Smooth muscle cell of trachea (primary cell): ENCODE data around the gene SERPINA1. TPM values are rescaled to one million over a fixed set of nuclear protein-coding genes. Genes with fewer than 3 reads are reported as not detected.

Source experiments
- total RNA-seq: library from RNA; depleted of rRNA; stranded (reverse); fragments of >200 nt; gene quantifications from 2 replicates; pipeline ENCODE4 v1.2.1, GENCODE V29; 2014

The SERPINA1 gene
- total RNA-seq, result under 0.01 TPM in 1 of 2 replicates, not detected in the other

DNA sequence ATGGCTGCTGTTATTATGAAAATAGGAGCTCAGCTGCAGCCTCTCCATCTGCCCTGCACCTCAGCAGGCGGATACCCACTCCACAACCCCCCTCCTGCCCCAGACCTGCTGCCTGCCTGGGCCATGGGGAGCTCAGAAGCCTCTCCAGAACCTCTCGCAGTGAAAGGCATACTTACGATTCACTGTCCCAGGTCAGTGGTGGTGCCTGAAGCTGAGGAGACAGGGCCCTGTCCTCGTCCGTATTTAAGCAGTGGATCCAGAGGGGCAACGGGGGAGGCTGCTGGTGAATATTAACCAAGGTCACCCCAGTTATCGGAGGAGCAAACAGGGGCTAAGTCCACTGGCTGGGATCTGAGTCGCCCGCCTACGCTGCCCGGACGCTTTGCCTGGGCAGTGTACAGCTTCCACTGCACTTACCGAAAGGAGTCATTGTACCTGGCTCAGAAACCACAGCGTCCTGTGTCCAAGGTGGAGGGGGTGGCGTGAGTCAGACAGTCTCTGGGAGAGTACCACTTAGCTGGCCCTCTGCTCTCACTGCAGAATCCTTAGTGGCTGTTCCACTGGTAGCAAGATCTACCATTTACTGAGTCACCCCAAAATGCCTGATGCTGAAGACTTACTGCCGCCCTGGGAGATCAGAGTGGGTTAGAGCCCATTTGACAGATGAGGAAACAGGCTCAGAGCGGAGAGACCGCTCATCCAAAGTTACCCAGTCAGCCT is at the start of gene SERPINA1:
Gene SERPINA1, minus strand, starts transcription at position 219 of the 720 bp plus-strand sequence. CDS start 5,365 bp downstream, outside the sequence.

DNA sequence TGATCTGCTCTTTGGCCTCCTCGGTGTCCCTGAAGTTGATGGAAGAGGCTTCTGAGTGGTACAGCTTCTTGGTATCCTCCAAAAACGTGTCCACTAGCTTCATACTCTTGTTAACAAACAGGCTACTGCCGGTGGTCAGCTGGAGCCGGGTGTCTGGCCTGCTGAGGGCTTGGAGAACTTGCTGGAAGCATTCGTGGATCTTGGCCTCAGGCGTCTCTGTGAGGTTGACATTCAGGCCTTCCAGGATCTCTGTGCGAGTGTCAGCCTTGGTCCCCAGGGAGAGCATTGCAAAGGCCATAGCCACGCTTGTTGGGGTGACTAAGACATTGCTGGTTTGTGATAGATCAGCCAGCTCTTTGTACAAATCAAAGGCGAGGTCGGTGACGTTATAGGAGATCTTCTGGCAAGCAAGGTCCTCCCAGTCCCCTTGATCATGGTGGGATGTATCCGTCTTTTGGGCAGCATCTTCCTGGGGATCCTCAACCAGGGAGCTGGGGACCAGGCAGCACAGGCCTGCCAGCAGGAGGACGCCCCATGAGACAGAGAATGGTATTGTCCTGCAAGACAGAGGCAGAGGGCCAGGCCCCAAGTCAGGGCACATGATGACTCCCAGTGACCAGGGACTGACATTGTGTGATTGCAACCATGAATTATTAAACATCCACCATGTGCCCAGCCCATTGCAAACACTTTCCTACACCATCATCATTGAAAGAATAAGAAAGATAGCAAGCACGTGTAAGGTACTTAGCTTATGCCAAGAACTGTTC is 22.1 kb downstream of the SERPINA1 start, which contains the start of gene SERPINA2:
Gene SERPINA2, minus strand, starts transcription at position 553 of the 770 bp plus-strand sequence.

Other genes with a start within 250 kb of the SERPINA1 start
- 0.44 and 2.8 TPM in 2 replicates for gene PPP4R4, start 214.3 kb downstream of the SERPINA1 start, total RNA-seq
- 0.17 TPM in 1 of 2 replicates, not detected in the other for gene SERPINA10, start 95.3 kb downstream of the SERPINA1 start, total RNA-seq
- gene SERPINA6, start 65.3 kb downstream of the SERPINA1 start, total RNA-seq, result 0.17 TPM in 1 of 2 replicates, not detected in the other
- gene SERPINA2, start 21.9 kb downstream of the SERPINA1 start, total RNA-seq, result not detected in 2 replicates
- gene SERPINA11, start 64.2 kb upstream of the SERPINA1 start, total RNA-seq, result not detected in 2 replicates
- gene SERPINA9, start 87.6 kb upstream of the SERPINA1 start, total RNA-seq, result 0.50 TPM in 1 of 2 replicates, not detected in the other
- gene SERPINA12, start 120.9 kb upstream of the SERPINA1 start, total RNA-seq, result not detected in 2 replicates
- gene SERPINA4, start 172.8 kb upstream of the SERPINA1 start, total RNA-seq, result not detected in 2 replicates
- 0.17 TPM in 1 of 2 replicates, not detected in the other for gene SERPINA5, start 192.8 kb upstream of the SERPINA1 start, total RNA-seq
- gene SERPINA3, start 223.8 kb upstream of the SERPINA1 start, total RNA-seq, result 0.15 and 3.5 TPM in 2 replicates